Renal cortical epithelial cell (primary cell): ENCODE results near the gene PPFIA3. TPM values are rescaled to one million over a fixed set of nuclear protein-coding genes. Genes with fewer than 3 reads are reported as not detected.

Source experiments
- DNase-seq: peaks from one replicate; pipeline ENCODE4 v3.0.0-alpha.2; 2011; ENCODE audit warnings: low read depth
- total RNA-seq: library from RNA; depleted of rRNA; stranded (reverse); fragments of >200 nt; gene quantifications from 2 replicates; pipeline ENCODE4 v1.2.3, GENCODE V29; 2014

PPFIA3 gene
- 2.6 and 3.6 TPM in 2 replicates for total RNA-seq

GRCh38 chr19:49119411-49120324, at the start of gene PPFIA3:
TSS of gene PPFIA3 (plus strand) at chr19:49119544. CDS start at chr19:49127874, 8,330 bp downstream.
- DNase-seq, result no peak

- DNase-seq, result no peak
Observed at GRCh38 chr19:49070416-49070815, 48.9 kb upstream of the PPFIA3 start.

GRCh38 chr19:49071860-49072547, 47.3 kb upstream of the PPFIA3 start:
- no peak for DNase-seq

DNA sequence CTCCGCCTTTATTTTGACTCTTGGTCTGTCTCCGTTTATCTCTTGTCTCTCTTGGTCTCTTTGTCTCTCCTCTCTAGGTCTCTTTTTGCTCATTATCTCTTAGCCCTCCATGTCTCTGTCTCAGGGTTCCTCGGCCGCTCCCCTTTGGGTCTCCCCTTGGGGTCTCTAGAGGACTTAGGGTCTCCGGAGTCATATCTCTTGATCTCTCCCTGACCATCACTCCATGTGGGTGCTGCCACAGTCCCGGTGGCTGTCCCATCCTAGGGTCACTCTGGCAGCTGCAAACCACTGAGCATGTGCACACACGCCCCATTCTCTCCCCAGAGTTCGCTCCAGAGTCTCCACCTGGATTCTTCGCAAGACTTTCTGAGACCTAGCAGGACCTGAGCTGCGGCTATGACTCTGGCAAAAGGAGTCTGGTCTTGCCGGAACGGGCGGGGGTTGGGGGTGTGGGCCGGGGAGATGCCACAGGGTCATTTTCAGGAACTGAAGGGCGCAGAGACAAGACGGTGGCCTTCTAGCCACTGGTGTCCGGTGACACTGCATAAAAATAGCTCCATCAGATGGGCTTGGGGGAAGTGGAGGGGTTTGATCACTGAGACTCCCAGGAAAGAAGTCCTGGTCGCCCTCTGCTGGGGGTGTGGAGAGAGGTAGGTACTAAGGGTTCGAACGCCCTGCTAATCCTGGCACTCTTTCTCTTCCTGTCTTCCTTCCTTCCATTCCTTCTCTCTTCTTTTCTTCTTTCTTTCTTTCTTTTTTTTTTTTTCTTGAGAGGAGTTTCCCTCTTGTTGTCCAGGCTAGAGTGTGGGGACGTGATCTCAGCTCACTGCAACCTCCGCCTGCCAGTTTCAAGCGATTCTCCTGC, 45.6 kb upstream of the PPFIA3 start:
- DNase-seq, result no peak

- peak; percentile 67 for DNase-seq
Observed at GRCh38 chr19:49074869-49075268, 44.5 kb upstream of the PPFIA3 start.

GRCh38 chr19:49080392-49080791, 39.0 kb upstream of the PPFIA3 start:
- DNase-seq, result no peak

GRCh38 chr19:49081273-49081672, 38.1 kb upstream of the PPFIA3 start:
- no peak for DNase-seq

- DNase-seq, result no peak
Observed at GRCh38 chr19:49084206-49085019, 34.9 kb upstream of the PPFIA3 start.

DNA sequence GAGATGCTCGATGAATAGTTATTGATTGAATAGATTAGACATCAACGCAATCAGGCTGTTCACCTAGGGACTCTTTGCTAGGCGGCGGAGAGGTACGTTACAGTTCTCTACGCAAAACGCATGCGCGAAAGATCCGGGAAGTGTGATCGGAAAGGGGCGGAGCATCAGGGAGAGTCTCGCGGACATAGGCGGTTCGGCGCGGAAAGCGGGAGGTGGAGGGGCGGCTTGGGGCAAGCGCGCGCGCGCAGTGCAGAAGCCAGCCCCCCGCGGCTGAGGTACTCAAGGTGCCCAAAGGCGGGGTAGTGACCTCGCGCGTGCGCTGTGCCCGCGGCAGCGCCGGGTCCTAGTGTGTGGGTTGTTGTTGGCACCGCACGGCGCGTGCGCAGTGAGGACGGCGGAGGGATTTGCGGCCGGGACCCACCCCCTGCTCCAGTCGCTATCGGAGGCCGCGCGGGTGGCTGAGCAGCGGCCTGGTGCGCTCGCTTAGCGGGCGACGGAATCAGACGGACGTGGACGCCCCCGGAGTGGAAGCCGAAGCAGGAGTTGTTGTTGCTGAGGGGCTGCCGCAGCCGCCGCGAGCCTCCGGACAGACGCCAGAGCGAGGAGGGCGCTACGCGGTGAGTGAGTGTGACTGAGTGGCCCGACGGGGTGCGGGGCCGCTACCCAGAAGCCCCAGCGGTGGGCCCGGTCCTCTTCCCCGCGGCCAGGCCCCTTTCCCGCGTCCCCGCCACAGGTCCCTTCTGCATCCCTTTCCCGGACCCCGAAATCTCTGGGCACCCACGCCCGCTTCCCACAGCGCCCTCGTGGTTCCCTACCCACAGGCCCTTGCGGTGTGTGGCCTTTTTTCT, 34.1 kb upstream of the PPFIA3 start, which contains the start of gene SNRNP70:
Gene SNRNP70 (plus strand): TSS at position 432 of the 848 bp plus-strand sequence. CDS start 964 bp downstream, outside the sequence.
- DNase-seq, result peak; percentile 94

GRCh38 chr19:49085868-49086232, 33.5 kb upstream of the PPFIA3 start:
- DNase-seq, result no peak

- no peak for DNase-seq
Observed at GRCh38 chr19:49086296-49086695, 33.0 kb upstream of the PPFIA3 start.

DNA sequence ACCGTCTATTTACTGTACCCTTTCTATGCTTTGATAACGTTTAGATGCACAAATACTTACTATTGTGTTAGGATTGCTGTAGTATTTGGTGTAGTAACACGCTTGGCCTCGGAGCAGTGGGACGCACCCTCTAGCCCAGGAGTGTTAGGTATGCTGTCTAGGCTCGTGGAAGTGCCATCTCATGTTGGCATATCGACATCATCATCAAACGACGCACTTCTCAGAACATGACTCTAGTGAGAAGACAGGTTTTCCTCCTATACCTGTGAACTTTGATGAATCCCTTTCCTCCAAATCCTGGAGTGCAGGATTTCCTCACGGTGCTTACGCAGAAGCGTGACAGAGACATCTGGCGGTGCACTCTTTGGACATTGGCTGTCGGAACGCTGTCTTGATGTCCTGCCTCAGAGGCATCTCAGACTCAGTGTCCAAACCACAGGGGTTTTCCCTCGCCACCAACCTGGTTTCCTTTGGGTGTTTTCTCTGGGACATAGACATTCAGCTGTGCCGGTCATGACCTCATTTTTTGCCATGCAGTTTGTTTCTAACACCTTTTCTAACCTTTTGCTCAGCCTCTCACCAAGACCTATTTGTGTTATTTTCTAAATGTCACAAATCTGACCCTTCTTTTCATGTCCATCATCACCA, 27.8 kb upstream of the PPFIA3 start:
- no peak for DNase-seq

DNA sequence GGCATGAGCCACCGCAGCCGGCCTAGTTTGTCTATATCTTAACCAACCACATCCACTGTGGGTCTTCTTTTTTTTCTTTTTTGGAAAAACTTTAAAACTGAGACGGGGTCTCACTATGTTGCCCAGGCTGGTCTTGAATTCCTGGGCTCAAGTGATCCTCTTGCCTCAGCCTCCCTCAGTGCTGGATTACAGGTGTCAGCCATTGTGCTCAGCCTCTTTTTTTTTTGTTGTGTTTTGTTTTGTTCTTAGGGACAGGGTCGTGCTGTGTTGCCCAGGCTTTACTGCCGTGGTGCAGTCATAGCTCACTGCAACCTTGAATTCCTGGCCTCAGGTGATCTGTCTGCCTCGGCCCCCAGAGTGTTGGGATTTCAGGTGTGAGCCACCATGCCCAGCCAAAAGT, 26.7 kb upstream of the PPFIA3 start:
- no peak for DNase-seq

- no peak for DNase-seq
Observed at GRCh38 chr19:49094505-49095482, 24.6 kb upstream of the PPFIA3 start.

- peak; percentile 61 for DNase-seq
Observed at GRCh38 chr19:49097453-49098288, 21.7 kb upstream of the PPFIA3 start.

DNA sequence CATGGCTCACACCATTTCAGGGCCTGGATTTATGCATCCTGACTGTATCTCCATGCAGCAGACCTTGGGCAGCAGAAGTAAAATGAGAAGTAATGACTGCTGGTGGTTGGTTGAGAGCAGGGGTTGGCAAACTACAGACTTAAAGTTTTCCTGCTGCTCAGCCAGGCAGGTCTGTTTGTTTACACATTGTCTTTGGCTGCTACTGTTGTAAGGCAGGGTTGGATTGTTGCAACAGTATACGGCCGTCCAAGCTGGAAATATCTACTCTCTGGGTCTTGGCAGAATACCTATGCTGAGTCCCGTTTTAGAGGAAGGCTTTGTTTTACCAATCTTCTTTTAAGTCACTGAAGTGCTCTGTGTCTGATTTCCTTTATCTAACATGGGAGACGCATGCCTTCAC, 20.5 kb upstream of the PPFIA3 start:
- DNase-seq, result no peak

GRCh38 chr19:49101160-49101559, 18.2 kb upstream of the PPFIA3 start:
- DNase-seq, result no peak
